NCI-H345 (cell line): ENCODE measurements around the gene AK3.

ENCODE experiments used
- DNase-seq: peaks from one replicate; lab custom pipeline; 2025; lab: John Stamatoyannopoulos, UW

Gene AK3

DNA sequence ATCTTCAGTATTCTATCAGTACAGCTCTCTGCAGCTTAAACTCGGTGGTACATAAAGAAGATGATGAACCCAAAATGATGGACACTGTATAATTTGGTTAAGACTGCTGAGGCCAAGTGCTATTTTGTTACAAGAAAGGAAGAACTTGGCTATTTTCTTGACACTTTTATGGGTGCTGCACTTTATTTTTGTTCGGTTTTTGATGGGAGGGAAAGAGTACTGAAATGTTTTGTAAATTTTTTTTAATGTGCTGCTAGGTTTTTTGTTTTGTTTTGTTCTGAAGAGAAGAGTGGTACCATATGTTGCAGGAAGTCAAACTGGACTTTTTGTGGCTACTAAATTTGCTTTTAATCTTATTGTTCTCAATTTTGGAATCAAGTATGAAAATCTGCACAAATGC lies 35.0 kb downstream of the AK3 start:
- DNase-seq = no peak

DNA sequence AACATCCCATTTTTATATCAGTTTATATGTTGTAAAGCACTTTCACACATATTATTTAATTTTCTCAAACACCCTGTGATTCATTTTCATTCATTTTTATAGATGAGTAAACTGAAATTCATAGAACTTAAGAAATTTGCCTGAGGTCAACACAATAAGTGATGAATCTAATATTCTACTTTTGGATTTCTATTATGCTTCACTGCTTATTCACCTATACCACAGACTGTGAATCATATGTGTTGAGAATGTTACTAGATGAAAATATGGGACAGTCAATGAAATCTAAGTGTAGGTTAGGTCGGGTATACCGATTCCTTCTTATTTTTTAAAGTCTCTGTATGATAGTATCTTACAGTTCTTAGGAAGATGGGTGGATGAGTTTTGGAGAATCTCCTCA lies 36.9 kb downstream of the AK3 start:
- DNase-seq = no peak

DNA sequence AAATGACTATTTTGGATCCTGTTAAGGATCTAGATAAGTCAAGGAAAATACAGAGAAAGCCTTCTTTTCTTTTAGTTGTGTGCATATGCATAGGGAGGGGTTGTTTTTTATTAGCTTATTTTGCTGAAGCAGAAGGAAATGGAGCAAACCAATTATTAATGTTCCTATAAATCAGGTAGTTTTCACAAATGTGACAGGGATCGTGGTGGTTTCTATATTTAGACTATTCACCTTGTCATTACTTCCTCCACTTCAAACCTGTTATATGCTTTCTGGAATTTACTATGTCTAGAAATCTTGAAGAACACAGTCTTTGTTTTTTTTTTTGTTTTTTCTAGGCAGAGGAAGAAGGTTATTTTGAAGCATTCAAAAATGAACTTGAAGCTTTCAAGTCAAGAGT lies 39.5 kb downstream of the AK3 start:
- no peak for DNase-seq

DNA sequence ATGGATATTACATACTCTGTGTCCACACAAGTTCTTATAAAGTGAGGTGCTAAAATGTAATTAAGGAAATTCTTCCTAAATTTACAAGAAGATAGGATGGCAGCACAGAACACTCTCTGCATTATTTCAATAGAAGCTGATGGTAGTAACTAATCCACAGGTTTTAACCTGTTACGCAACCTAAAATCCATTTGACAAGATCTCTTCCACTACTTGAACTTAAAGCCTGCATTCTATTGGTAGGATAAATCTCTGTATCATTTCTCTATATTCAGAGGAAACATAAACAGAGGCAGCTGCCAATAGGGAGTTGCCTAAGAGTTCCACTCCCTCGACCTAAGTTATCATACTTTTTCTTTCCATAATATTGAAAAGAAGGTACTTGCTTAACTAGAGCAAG lies 40.1 kb downstream of the AK3 start:
- DNase-seq = no peak

DNA sequence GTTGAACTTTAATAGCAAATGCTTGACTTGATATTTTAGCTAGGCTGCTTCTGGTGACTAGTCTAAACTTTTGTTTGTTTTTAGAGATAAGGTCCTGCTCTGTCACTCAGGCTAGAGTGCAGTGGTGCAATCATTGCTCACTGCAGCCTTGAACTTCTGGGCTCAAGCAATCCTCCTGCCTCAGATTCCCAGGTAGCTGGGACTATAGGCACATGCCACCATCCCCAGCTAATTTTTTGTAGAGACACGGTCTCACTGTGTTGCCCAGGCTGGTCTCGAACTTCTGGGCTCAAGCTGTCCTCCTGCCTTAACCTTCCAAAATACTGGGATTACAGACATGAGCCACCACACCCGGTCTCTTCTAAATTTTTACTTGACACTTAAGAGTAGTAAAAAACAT lies 40.9 kb downstream of the AK3 start:
- no peak for DNase-seq

DNA sequence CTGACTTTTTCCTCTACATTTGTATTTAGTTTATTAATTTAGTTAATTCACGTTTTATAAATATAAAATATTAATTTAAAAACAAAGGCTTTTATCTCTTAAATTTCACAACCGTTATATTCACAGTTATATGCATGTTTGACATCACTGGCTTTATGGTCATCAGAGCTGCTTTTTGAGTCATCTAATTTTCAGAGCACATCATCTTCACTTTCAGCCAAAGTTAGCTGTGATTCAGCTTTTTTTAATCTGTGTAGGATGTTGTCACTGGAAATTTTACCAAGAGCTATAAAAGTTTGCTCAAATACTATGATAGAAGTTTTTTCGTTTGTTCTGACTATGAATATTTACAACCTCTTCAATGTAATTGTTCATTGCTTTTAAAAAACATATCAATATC lies 49.2 kb downstream of the AK3 start:
- DNase-seq = no peak

DNA sequence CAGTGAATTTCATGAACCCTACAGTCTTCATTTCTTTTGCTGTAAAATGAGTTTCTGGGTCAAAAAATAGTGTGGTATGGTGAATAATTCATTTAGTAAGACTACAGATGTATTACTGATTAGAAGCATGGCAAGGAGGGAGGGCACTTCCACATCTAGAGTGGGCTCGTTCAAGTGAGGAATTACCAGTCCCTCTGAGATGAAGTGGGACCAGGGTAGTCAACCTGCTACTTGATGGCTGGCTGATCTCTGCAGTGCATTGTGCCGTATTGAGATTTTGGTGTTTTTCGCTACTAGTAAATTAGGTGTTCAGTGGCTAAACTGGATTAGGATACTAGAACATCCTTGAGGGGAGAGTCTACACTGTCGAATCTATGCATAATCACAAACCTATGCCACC lies 50.9 kb downstream of the AK3 start:
- DNase-seq = no peak

DNA sequence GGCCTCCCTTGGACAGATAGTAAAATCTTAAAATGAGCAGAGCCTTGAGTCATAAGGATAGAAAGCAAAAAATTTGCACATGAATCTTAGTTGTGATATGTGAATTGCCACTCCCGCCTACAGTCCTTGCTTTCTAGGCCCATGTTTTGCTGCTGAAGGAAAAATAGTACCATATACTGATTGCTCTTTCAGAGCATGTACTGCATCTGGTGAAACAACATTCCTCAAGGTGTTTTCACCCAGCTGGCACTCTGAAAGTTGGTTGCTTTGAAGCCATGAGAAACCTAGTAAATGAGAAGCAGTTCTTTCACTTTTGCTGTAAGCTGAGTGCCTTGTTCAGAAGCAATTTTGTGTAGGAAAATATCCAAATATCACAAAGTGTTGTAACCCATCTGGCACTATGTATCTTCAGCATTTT lies 51.3 kb downstream of the AK3 start:
- DNase-seq = no peak

DNA sequence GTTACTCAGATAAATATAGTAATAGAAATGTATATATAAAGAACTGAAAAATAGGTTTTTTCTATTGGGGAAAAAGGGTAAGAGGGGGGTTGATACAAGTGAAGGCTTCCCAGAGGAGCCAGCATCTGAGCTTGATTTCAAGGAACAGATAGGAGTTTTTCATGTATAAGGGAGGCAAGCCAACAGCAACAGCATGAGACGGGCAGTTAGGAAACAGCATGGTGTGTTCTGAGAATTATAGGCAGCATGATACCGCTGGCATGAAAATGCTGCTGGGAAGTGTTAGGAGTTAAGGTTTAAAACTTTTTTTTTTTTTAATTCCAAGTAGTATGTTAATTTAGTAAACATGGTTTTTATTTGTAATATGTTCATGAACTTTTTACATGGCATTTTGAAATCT lies 52.0 kb downstream of the AK3 start:
- no peak for DNase-seq

DNA sequence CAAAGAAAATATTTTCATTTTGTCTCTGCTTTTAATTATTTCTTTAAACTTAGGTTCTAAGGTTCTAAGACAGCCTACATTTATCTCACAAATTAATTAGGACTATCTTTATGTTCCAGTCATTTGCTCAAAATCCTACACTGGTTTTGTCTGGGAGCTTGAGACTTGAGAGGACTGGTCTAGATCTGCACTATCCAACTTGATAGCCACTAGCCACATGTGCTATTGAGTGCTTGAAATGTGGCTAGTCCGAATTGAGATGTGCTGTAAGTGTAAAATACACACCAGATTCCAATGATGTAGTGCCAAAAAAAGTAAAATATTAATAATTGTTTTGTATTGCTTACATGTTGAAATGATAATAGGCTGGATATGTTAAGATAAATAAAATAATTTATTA lies 54.4 kb downstream of the AK3 start:
- DNase-seq = no peak

DNA sequence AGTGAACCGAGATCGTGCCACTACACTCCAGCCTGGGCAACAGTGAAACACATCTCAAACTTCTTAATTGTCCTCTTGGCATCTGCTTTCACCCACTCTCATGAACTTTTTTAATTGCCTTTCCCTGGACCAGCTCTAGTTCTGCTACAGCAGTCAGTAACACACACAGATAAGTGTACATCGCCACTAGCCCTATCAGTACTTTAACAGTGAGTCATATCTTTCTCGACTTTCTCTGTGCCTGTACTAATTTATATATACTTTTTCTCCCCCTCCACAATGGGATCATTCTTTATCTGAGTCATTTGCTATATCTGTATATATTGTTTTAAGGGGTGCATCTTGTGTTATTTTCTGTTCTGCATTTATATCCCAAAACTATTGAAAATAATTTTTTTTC lies 54.9 kb downstream of the AK3 start:
- no peak for DNase-seq

DNA sequence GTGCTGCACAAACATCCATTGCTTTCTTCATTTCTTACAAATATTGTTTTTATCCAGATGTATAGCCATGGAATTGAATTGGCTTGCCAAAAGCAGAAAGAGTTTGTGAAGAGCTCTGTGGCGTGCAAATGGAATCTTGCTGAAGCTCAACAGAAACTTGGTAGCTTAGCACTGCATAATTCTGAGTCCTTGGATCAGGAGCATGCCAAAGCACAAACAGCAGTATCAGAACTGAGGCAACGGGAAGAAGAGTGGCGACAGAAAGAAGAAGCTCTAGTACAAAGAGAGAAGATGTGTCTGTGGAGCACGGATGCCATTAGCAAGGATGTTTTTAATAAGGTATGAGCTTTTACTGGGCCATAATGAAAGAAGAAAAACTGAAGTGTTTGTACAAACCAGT lies 56.2 kb downstream of the AK3 start:
- DNase-seq = no peak

DNA sequence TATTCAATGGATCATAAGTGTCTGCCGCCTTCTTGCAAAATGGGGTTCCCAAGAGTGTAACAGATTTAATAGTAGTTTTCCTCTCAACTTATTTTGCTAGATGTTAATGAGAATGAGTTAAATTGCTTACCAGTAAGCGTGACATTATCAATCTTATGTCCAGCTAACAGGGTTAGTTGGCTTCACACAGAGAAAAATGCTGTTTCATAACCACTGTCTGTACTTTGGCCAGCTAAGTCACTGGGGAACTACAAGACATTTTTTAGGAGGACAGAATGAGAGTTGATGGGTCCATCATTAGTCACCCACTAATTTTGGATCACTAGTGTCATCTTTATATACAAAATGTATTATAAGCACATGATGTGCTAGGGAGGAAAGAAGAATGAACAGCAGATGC lies 60.3 kb downstream of the AK3 start:
- DNase-seq = no peak

DNA sequence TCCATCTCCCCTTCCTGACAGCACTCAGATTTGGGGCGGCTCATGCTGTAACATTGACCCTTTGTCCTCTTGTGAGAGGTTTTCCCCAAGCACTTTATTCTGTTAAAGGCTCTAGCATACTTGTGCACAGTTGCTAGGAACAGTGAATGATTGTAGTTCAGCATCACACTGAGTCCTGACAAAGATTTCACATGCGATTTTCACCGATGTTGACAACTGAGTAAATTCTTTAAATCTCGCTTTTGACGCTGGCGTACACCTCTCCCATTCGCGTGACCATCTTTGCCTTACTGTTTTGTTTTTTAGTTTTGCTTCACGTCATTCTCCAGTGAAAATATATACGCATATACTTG lies 60.9 kb downstream of the AK3 start:
- no peak for DNase-seq

DNA sequence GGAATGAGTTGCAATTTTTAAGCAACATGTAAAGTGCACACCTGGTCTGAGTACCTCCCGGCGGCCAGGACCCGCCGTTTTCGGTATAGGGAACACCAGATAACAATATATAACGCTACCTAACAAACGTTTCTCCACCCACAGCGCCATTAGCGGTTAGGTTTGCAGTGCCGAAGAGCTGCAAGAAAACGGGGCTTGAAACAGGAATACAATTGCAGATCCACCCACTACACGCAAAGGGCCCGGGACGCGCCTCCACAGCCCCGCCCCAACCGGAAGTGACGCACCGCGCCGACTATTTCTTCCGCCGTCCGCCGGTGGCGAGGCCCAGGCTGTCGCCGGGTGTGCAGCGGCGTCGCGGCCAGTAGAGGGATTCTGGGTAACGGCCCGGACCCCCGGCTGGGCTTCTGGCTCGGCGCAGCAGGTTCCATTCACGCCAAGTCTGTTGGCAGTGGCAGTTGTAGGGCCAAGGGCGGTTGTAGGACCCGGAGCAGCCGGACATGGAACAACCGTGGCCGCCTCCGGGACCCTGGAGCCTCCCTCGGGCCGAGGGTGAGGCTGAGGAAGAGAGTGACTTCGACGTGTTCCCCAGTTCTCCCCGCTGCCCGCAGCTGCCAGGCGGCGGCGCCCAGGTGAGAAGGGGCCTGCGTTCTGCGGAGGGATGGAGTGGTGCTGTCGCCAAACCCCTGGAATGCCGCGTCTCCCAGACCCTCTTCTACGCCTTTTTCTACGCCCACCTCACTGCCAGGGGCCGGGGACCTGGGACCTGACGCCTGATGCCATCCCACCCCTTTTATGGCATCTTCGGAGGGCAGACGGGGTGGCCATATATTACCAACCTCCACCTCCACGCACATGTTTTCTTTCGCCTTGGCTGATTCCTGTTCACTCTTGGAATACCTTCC lies 61.5 kb downstream of the AK3 start, which contains the start of gene CDC37L1:
TSS of gene CDC37L1 (plus strand) at position 302 of the 905 bp plus-strand sequence. CDS start at position 501, 199 bp downstream.
- DNase-seq = peak; percentile 97

DNA sequence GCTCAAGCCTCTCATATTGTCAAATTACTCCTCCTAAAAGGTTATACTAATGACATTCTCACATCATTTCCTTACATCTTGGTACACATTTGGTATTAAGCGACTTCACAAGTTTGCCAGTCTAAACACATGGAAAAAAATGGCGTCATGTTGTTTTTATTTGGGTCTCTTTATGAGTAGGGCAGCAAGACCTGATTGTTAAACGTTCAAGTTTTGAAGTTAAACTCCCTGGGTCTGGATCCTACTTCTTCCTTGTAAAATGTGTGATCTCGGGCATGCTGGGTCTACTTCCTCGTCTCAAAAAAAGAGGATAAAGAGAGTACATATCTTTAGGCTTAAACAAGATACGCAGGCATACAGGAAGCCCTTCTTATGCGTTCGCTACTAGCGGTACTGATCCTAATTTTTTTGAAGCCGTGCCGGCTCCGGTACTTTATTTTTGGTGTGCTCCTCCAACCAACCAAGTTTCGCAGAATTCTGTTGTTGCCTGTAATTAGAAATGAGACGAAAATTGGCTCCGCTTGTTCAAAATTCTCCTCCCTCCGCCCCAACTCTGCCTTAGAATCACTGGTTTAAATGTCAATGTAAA lies 62.2 kb downstream of the AK3 start:
- peak; percentile 23 for DNase-seq

DNA sequence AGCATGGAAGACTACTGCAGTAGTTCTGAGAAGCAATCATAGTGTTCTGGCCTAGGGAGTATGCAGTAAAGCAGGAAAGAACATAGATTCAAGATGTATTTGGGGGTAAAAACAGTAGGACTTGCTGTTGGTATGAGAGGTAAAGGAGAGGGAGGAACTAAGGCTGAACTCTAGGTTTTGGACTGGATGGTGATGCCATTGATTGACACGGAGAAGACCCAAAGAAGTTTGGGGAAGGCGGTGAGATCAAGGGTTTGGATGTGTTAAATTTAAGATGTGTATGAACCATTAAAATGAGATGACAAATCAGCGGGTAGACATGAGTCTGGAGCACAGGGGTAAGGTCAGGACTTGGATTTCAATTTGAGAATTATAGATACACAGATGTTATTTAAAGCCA lies 63.6 kb downstream of the AK3 start:
- no peak for DNase-seq

DNA sequence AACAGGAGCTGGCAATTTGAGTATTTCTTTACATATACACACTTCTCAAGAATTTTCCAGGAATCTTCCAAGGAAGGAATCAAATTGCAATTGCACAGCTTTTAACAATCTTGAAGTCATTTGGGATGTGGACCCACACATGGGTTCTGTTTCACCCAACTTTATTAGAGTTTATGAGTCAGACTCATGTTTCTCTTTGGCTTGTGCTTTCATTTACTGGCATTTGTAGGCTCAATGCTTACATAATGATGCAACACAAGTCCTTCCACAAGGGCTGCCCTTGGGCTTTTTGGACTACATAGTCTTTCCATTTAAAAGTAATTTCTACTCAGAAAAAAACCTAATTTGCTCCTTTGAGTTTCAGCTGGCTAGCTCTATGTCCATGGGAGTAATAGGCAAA lies 66.2 kb downstream of the AK3 start:
- no peak for DNase-seq

DNA sequence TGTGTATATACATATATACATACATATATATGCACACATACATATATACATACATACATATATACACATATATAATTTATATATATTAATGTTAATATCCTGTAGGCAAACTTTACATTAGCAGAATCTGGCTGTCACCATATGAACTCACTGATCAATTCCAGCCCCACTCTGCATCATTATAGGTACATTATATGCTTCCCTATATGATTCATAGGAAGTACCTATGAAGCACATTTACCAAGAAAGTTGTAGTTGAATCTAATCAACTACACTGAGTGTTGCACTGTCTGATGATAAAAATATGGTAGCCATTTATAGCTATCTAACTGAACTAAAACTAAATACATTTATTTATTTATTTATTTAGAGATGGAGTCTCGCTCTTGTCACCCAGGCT lies 69.3 kb downstream of the AK3 start:
- no peak for DNase-seq

DNA sequence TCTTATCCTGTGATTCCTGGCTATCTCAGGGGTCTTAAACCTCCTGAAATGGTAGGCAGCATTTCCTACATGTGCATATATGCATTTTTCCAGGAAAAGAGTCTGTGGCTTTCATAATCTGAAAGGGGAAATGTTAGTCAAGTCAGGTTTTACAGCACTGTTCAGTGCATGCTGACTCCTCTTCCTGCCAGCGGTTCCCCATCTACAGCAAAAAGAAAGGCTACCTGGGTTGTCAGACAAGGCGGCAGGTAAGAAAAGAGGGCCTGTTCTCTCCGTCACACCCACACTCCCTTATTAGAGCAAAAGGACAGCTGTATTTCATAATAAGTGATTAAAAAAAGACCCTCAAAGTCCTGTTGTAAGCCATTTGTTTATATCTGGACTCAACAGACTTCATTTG lies 70.4 kb downstream of the AK3 start:
- no peak for DNase-seq

DNA sequence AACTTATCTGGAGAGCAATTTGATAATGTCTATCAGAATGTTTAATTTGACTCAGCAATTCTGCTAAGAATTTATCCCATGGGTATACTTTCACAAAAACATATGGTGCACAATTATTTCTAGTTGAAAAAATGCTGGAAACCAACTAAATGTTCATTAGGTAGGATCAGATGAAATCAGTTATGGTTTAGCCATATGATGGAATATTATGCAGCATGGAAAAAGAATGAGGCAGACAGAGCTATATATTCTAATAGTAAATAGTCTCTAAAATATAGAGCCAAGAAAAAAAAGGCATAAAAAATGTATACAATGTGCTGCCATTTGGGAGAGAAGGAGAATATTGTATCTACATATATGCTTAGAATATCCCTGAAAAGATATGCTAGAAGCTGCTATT lies 71.1 kb downstream of the AK3 start:
- DNase-seq = no peak

DNA sequence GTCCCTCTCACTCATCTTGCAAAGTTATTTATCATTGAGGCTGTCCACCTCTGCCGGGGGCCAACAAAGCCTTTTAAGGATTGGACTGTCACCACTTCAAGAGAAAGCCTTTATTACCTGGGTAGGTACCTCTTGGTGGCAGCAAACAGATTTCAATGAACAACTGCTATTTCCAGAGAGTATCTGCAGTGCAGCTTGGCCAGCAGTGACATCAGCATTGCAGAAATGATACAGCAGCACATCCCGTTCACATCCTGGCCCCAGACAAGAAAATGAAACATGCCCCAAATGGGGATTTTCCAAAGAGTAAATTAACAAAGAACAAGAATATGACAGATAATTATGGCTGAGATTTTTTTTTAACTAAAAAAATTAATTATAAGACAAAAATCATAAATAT lies 72.4 kb downstream of the AK3 start:
- no peak for DNase-seq

DNA sequence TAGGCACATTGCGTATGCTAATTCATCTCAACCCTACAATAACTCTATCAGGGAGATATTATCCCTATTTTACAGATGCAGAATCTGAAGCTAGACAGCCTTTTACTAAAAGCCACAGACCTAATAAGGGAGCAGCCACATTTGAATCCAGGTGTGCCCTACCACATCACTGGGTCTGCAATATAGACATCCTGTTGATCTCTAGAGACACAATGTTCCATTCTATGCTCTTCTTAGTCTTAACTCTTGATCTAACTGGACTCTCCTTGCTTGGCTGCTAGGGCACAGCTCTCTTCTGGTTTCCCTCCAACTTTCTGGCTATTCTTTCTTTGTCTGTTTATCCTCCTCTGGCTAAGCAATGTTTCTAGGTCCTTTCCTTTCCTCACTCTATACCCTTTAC lies 73.3 kb downstream of the AK3 start:
- DNase-seq = no peak
